ENCODE results near the gene SNRNP40. TPM values are rescaled to one million over a fixed set of nuclear protein-coding genes. Genes with fewer than 3 reads are reported as not detected.

The SNRNP40 gene
- total and polyA plus RNA-seq, 2 of the 13 experiments (the other 11 are each of a cell fraction or from before 2014, with no cell fraction given), result 51.0 to 147 TPM

DNA sequence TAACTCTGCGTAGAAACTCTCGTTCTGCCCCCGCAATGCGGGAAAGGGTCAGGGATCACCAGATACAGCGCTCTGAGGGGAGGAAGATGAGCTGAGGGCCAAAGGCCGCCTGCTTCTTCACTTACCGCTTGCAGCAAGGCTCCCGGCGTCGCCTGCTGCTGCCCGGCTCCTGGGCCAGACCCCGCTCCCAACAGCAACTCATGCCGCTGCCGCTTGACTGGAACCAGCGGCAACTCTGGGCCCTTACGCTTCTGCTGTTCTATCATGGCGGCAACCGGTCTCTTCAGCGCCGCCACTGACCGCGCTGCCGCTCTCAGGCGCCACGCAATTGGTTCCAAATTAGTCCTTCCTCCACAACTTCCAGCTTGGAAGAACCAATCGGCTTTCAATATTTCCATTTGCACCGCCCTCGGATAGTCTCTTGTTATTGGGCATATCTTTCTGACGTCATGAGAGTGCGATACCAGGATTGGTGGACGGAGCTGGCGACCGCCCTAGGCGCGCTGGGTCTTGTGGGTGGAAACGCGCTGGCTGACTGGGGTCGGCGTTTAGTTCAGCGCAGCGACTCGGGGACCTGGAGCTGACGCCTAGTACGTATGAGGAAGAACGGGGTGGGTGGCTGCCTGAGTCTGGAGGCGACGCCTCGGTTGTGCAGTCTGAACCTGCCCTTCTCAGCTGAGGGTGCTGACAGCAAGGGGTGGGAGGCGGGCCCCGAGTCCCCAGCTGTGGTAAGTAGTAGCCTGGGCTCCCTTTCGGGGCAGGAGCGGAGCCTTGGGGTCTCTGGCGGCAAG is at the start of gene SNRNP40, which contains the start of gene ZCCHC17 (continued):
- TF ChIP-seq, protein P1, sequence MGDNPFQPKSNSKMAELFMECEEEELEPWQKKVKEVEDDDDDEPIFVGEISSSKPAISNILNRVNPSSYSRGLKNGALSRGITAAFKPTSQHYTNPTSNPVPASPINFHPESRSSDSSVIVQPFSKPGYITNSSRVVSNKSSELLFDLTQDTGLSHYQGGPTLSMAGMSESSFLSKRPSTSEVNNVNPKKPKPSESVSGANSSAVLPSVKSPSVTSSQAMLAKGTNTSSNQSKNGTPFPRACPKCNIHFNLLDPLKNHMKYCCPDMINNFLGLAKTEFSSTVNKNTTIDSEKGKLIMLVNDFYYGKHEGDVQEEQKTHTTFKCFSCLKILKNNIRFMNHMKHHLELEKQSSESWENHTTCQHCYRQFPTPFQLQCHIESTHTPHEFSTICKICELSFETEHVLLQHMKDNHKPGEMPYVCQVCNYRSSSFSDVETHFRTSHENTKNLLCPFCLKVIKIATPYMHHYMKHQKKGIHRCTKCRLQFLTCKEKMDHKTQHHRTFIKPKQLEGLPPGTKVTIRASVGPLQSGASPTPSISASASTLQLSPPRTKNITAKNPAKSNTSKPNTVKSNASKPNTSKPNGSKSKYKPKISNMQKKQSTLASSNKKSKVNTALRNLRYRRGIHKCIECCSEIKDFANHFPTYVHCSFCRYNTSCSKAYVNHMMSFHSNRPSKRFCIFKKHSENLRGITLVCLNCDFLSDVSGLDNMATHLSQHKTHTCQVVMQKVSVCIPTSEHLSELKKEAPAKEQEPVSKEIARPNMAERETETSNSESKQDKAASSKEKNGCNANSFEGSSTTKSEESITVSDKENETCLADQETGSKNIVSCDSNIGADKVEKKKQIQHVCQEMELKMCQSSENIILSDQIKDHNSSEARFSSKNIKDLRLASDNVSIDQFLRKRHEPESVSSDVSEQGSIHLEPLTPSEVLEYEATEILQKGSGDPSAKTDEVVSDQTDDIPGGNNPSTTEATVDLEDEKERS (CRISPR knock-in tag; IDR thresholded peaks at IDR 0.05), result peak; percentile 70; the same call in 1 of the 2 replicates
- TF ChIP-seq, protein P2, sequence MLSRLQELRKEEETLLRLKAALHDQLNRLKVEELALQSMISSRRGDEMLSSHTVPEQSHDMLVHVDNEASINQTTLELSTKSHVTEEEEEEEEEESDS (CRISPR knock-in tag; IDR thresholded peaks at IDR 0.05; ENCODE audit: borderline replicate concordance), result no peak
- TF ChIP-seq EP300 (IDR thresholded peaks at IDR 0.05; ENCODE audit: low read depth in 2 of 2, low read length in 2 of 2) (no peak), EP300 (CRISPR knock-in tag; IDR thresholded peaks at IDR 0.05; ENCODE audit: borderline replicate concordance) (no peak), ZNF598 (CRISPR knock-in tag; IDR thresholded peaks at IDR 0.05; ENCODE audit: borderline replicate concordance) (no peak), FLYWCH1 (CRISPR knock-in tag; IDR thresholded peaks at IDR 0.05) (no peak), SRF (IDR thresholded peaks at IDR 0.05; ENCODE audit: low read depth, low read length) (peak; percentile 19; the same call in 1 of the 2 replicates), TBX2 (CRISPR knock-in tag; IDR thresholded peaks at IDR 0.05; ENCODE audit: borderline replicate concordance) (peak; percentile 39; the same call in 1 of the 2 replicates), ZNF431 (CRISPR knock-in tag; IDR thresholded peaks at IDR 0.05; ENCODE audit: borderline replicate concordance, low read depth) (0 out of 2 replicates have a peak, but pooled peaks have one; percentile 66), KDM4B (CRISPR knock-in tag; IDR thresholded peaks at IDR 0.05) (peak; percentile 66; the same call in 1 of the 2 replicates), JDP2 (CRISPR knock-in tag; IDR thresholded peaks at IDR 0.05; ENCODE audit: borderline replicate concordance) (no peak)
- TF ChIP-seq, protein P3, sequence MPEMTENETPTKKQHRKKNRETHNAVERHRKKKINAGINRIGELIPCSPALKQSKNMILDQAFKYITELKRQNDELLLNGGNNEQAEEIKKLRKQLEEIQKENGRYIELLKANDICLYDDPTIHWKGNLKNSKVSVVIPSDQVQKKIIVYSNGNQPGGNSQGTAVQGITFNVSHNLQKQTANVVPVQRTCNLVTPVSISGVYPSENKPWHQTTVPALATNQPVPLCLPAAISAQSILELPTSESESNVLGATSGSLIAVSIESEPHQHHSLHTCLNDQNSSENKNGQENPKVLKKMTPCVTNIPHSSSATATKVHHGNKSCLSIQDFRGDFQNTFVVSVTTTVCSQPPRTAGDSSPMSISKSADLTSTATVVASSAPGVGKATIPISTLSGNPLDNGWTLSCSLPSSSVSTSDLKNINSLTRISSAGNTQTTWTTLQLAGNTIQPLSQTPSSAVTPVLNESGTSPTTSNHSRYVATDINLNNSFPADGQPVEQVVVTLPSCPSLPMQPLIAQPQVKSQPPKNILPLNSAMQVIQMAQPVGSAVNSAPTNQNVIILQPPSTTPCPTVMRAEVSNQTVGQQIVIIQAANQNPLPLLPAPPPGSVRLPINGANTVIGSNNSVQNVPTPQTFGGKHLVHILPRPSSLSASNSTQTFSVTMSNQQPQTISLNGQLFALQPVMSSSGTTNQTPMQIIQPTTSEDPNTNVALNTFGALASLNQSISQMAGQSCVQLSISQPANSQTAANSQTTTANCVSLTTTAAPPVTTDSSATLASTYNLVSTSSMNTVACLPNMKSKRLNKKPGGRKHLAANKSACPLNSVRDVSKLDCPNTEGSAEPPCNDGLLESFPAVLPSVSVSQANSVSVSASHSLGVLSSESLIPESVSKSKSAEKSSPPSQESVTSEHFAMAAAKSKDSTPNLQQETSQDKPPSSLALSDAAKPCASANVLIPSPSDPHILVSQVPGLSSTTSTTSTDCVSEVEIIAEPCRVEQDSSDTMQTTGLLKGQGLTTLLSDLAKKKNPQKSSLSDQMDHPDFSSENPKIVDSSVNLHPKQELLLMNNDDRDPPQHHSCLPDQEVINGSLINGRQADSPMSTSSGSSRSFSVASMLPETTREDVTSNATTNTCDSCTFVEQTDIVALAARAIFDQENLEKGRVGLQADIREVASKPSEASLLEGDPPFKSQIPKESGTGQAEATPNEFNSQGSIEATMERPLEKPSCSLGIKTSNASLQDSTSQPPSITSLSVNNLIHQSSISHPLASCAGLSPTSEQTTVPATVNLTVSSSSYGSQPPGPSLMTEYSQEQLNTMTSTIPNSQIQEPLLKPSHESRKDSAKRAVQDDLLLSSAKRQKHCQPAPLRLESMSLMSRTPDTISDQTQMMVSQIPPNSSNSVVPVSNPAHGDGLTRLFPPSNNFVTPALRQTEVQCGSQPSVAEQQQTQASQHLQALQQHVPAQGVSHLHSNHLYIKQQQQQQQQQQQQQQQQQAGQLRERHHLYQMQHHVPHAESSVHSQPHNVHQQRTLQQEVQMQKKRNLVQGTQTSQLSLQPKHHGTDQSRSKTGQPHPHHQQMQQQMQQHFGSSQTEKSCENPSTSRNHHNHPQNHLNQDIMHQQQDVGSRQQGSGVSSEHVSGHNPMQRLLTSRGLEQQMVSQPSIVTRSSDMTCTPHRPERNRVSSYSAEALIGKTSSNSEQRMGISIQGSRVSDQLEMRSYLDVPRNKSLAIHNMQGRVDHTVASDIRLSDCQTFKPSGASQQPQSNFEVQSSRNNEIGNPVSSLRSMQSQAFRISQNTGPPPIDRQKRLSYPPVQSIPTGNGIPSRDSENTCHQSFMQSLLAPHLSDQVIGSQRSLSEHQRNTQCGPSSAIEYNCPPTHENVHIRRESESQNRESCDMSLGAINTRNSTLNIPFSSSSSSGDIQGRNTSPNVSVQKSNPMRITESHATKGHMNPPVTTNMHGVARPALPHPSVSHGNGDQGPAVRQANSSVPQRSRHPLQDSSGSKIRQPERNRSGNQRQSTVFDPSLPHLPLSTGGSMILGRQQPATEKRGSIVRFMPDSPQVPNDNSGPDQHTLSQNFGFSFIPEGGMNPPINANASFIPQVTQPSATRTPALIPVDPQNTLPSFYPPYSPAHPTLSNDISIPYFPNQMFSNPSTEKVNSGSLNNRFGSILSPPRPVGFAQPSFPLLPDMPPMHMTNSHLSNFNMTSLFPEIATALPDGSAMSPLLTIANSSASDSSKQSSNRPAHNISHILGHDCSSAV (CRISPR knock-in tag; IDR thresholded peaks at IDR 0.05; ENCODE audit: borderline replicate concordance), result 0 out of 2 replicates have a peak, but pooled peaks have one; percentile 72

Measured in HepG2 (cell line).